GM18951 (cell line): ENCODE results near the gene FOXL2NB.

ENCODE experiments used
- POLR2A ChIP-seq: IDR thresholded peaks from 4 replicates; pipeline ENCODE4 v1.6.1; 2011; ENCODE audit warnings: mild to moderate bottlenecking; ENCODE audit not compliant: insufficient read length, insufficient read depth; ENCODE audit errors: extremely low read depth
- in situ Hi-C: fragments of 300-500 bp; cut with MboI; formaldehyde crosslinking; loops from one replicate; pipeline ENCODE4 v1.12.0; 2022; ENCODE audit warnings: low sequenced_read_pairs, mixed read lengths, inconsistent platforms; ENCODE audit not compliant: unreplicated experiment

Gene FOXL2NB

GRCh38 chr3:138943724-138944653 lies 3.0 kb upstream of the FOXL2NB start:
- no peak for TF ChIP-seq POLR2A
- in situ Hi-C loops, result loop anchor here (5.0 to 25.0 kb wide), 2 partner anchors 378 to 482 kb away; no protein-coding TSS in a partner anchor

- in situ Hi-C loops, result loop anchor here (5.0 to 25.0 kb wide), 2 partner anchors 378 to 482 kb away; no protein-coding TSS in a partner anchor
Measured at GRCh38 chr3:138944654-138944928, 2.4 kb upstream of the FOXL2NB start.

GRCh38 chr3:138944929-138945708 lies 1.9 kb upstream of the FOXL2NB start:
- in situ Hi-C loops, result loop anchor here (5.0 to 25.0 kb wide), 2 partner anchors 377 to 483 kb away; no protein-coding TSS in a partner anchor
- no peak for TF ChIP-seq POLR2A

More at GRCh38 chr3:138944654-138944928, 2.4 kb upstream of the FOXL2NB start:
- no peak for TF ChIP-seq POLR2A

- in situ Hi-C loops, result loop anchor here (25.0 kb wide), 1 partner anchor 484 kb away; no protein-coding TSS in a partner anchor
- no peak for TF ChIP-seq POLR2A
Measured at GRCh38 chr3:138945709-138946662, 1.0 kb upstream of the FOXL2NB start.

GRCh38 chr3:138947495-138948121 lies 591 bp downstream of the FOXL2NB start:
- TF ChIP-seq POLR2A, result no peak
- in situ Hi-C loops, result loop anchor here (25.0 kb wide), 1 partner anchor 485 kb away; no protein-coding TSS in a partner anchor

- no peak for TF ChIP-seq POLR2A
- in situ Hi-C loops, result loop anchor here (25.0 kb wide), 1 partner anchor 486 kb away; no protein-coding TSS in a partner anchor
Measured at GRCh38 chr3:138948371-138949001, 1.5 kb downstream of the FOXL2NB start.

- in situ Hi-C loops, result loop anchor here (25.0 kb wide), 1 partner anchor 487 kb away; no protein-coding TSS in a partner anchor
- TF ChIP-seq POLR2A, result no peak
Measured at GRCh38 chr3:138949002-138949418, 2.0 kb downstream of the FOXL2NB start.

GRCh38 chr3:138949445-138950005 lies 2.5 kb downstream of the FOXL2NB start:
- no peak for TF ChIP-seq POLR2A
- in situ Hi-C loops, result loop anchor here (10.0 to 25.0 kb wide), 2 partner anchors 145 to 487 kb away; no protein-coding TSS in a partner anchor

GRCh38 chr3:138950006-138950644 lies 3.1 kb downstream of the FOXL2NB start:
- TF ChIP-seq POLR2A, result no peak
- in situ Hi-C loops, result loop anchor here (10.0 kb wide), 1 partner anchor 145 kb away; no protein-coding TSS in a partner anchor

GRCh38 chr3:138950701-138951100 lies 3.7 kb downstream of the FOXL2NB start:
- no peak for TF ChIP-seq POLR2A
- in situ Hi-C loops, result loop anchor here (10.0 kb wide), 1 partner anchor 144 kb away; no protein-coding TSS in a partner anchor
